GM23248 (cell line): Measurements from ENCODE around the gene PLEKHG4.

Experiments
- EZH2 ChIP-seq: fragments of 200-600 bp; sonication (generic); IDR thresholded peaks from 2 replicates; pipeline ENCODE4 v1.6.1; 2018; ENCODE audit warnings: antibody characterized with exemption, mild to moderate bottlenecking; ENCODE audit not compliant: insufficient read depth, poor library complexity, severe bottlenecking
- EZH2phosphoT487 ChIP-seq: fragments of 200-600 bp; sonication (generic); IDR thresholded peaks from 2 replicates; pipeline ENCODE4 v1.6.1; 2018; ENCODE audit warnings: antibody characterized with exemption, moderate library complexity, mild to moderate bottlenecking, low read depth; ENCODE audit not compliant: insufficient read depth

DNA sequence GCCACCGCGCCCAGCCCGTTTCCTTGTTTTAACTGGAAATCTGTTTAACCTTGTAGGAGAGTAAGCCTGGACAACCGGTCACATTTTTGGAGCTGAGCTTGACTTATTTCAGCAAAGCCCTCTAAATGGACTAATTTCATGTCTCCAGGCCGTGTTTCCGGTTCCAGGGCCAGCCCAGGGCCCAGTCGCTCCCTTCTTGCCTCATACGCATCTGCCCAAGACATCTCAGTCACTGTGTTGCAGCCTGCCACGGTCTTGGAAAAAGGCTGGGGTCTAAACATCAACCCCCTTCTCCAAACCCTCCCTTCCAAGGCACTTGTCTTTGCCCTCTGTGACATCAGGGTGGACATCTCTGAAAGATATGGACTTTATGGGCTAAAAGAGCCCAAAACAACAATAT, 18.9 kb downstream of the PLEKHG4 start:
- TF ChIP-seq EZH2 (no peak), EZH2phosphoT487 (no peak)
